GM21717 (cell line): ENCODE measurements around the gene NPHS1.

Experiments used
- ATAC-seq: cut with Tn5 transposase; IDR thresholded peaks from one replicate; pipeline ENCODE4 v1.9.1; 2021; ENCODE audit warnings: mild to moderate bottlenecking, moderate library complexity; ENCODE audit not compliant: unreplicated experiment

The NPHS1 gene

GRCh38 chr19:35789195-35789977, 62.9 kb downstream of the NPHS1 start:
- ATAC-seq, result no peak

GRCh38 chr19:35788205-35788960, 63.9 kb downstream of the NPHS1 start:
- no peak for ATAC-seq

GRCh38 chr19:35787227-35787799, 65.0 kb downstream of the NPHS1 start:
- no peak for ATAC-seq

GRCh38 chr19:35786299-35787160, 65.8 kb downstream of the NPHS1 start:
- ATAC-seq, result no peak

- ATAC-seq, result no peak
Measured at GRCh38 chr19:35785339-35785627, 67.0 kb downstream of the NPHS1 start.

- ATAC-seq, result no peak
Measured at GRCh38 chr19:35784503-35785338, 67.6 kb downstream of the NPHS1 start.

GRCh38 chr19:35783469-35784434, 68.6 kb downstream of the NPHS1 start:
- no peak for ATAC-seq

GRCh38 chr19:35782589-35782988, 69.7 kb downstream of the NPHS1 start:
- no peak for ATAC-seq

- ATAC-seq, result no peak
Measured at GRCh38 chr19:35781650-35782049, 70.7 kb downstream of the NPHS1 start.

- no peak for ATAC-seq
Measured at GRCh38 chr19:35780717-35781116, 71.6 kb downstream of the NPHS1 start.

- ATAC-seq, result no peak
Measured at GRCh38 chr19:35780058-35780457, 72.2 kb downstream of the NPHS1 start.

- no peak for ATAC-seq
Measured at GRCh38 chr19:35779033-35779432, 73.3 kb downstream of the NPHS1 start.

- ATAC-seq, result no peak
Measured at GRCh38 chr19:35777961-35778360, 74.3 kb downstream of the NPHS1 start.

- no peak for ATAC-seq
Measured at GRCh38 chr19:35777086-35777841, 75.0 kb downstream of the NPHS1 start.

- ATAC-seq, result no peak
Measured at GRCh38 chr19:35776102-35776788, 76.1 kb downstream of the NPHS1 start.
